GM12801 (cell line): ENCODE data around the gene PATZ1.

Source experiments
- CTCF ChIP-seq: IDR thresholded peaks from one replicate; pipeline ENCODE4 v1.5.1; 2011; ENCODE audit warnings: control low read depth; ENCODE audit not compliant: insufficient read length; ENCODE audit errors: extremely low read depth

PATZ1 gene

GRCh38 chr22:31346255-31346732 lies at the start of gene PATZ1:
Gene PATZ1, minus strand, starts transcription at chr22:31346346. Its CDS starts 744 bp downstream, at chr22:31345602.
- TF ChIP-seq CTCF = no peak

DNA sequence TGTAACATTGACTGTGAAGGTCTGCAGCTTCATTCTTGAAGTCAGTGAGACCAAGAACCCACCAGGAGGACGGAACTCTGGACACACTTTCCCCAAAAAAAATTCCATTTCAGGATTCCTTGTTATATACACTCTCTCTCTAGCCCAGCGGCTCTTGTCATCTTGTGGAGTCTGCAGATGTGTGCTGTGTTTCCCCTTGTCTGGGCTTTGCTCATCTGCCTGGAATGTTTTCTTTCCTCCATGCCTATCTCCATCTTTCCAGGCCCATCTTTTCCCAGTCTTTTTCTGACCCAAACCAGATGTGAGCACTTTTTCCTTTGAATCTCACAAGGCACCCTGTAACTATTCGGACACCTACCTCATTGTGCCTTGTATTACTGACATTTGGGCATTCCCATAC lies 48.2 kb upstream of the PATZ1 start:
- TF ChIP-seq CTCF = no peak

DNA sequence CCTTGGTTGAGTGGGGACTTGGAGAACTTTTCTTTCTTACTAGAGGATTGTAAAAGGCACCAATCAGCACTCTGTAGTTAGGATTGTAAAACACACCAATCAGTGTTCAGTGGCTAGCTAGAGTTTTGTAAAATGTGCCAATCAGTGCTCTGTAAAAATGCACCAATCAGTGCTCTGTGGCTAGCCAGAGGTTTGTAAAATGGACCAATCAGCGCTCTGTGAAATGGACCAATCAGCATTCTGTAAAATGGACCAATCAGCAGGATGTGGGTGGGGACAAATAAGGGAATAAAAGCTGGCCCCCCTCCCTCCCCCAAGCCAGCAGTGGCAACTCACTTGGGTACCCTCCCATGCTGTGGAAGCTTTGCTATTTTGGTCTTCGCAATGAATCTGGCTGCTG lies 47.7 kb upstream of the PATZ1 start:
- no peak for TF ChIP-seq CTCF

- no peak for TF ChIP-seq CTCF
Observed at GRCh38 chr22:31378123-31378522, 32.0 kb upstream of the PATZ1 start.

- no peak for TF ChIP-seq CTCF
Observed at GRCh38 chr22:31377612-31378011, 31.5 kb upstream of the PATZ1 start.

DNA sequence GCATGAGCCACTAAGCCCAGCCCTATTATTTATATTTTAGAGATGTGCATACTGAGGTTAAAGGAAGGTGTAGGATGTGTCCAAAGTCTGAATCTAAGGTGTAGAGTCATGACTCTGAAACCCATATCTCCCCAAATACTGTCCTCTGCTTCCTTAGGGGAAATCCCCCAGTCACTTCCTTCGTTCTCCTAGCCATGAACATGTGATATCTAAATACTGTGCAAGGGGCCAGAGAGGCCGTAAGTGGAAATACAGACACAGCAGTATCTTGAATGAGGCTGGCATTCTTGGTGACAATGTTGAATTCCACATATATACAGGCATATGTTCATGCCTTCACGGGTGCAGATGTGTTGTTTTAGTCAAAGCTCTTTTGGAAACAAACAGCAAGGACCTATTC lies 21.3 kb upstream of the PATZ1 start:
- no peak for TF ChIP-seq CTCF

GRCh38 chr22:31363885-31364465 lies 17.8 kb upstream of the PATZ1 start:
- TF ChIP-seq CTCF = no peak
